Measurements from ENCODE around the gene KCNMA1. TPM values are rescaled to one million over a fixed set of nuclear protein-coding genes. Genes with fewer than 3 reads are reported as not detected.
"Not testable (repeated sequence)": the region's sequence is repeated elsewhere in the genome, so short reads cannot be mapped to it uniquely, and the experiment has no call there.

Gene KCNMA1
- total and polyA plus RNA-seq, 4 donors = 36.2 to 95.0 (median 54.3) TPM

DNA sequence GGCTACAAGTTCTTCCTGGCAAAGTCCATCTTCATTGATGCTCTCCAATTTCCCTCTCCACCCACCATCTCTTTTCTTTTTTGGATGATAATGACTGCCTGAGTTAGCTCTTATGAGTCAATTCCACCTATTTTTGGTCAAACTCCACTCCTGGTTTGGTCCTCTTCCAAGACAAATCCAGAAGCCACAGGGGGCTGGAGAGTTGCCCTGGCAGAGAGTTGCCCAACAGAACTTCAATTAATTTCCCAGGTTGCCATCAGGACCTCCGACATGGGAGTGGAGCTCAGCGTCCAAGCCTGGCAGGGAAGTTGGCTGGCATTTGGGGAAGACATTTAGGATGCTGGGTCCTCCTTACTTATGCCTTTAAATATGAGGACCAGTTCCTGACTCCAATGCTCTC is 29.2 kb upstream of the KCNMA1 start:
- no peak overlapping the region for H3K4me3 ChIP-seq (ENCODE audit: low read depth, low read length)
- no CpG with 5 or more reads among the region's 2 CpGs for WGBS (ENCODE audit: insufficient coverage)
- peaks cover 8% of the 10 kb centered on the region for H3K4me1 ChIP-seq (ENCODE audit: control insufficient read depth, insufficient read depth, low read length)
- H3K36me3 ChIP-seq (ENCODE audit: control insufficient read depth, insufficient read depth, low read length) = no peaks in the 10 kb centered on the region
- H3K27ac ChIP-seq (ENCODE audit: low read depth, low read length) = no peak overlapping the region
- no peaks in the 10 kb centered on the region for H3K9me3 ChIP-seq (ENCODE audit: control insufficient read depth, insufficient read depth, low read length)
- DNase-seq (ENCODE audit: low read depth in 4 of 6, low spot score in 6 of 6) = no peak
- H3K27me3 ChIP-seq (ENCODE audit: control insufficient read depth, insufficient read depth, low read length) = peaks cover 5% of the 10 kb centered on the region

DNA sequence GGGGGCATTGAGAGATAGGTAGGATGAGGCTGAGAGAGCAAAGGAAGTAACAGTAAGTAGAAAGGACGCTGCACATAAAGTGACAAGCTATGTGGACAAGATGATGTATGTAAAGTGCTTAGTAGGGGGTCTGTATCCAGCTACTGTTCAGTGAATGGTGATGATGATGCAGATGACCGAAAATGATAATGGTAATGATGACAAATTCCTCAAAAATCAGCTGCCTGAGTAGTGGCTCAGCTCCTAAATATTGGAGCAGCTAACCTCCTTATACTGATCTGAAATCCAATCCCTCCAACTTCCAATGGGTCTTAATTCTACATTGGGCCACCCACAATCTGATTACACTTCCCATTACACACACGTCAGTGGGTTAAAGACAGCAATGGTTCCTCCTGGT is 27.1 kb upstream of the KCNMA1 start:
- H3K9me3 ChIP-seq (ENCODE audit: control insufficient read depth, insufficient read depth, low read length) = no peaks in the 10 kb centered on the region
- 89% methylated on average over 3 of the region's 3 CpGs for WGBS (ENCODE audit: insufficient coverage)
- no peak overlapping the region for H3K4me3 ChIP-seq (ENCODE audit: low read depth, low read length)
- no peak overlapping the region for H3K27ac ChIP-seq (ENCODE audit: low read depth, low read length)
- H3K4me1 ChIP-seq (ENCODE audit: control insufficient read depth, insufficient read depth, low read length) = peaks cover 9% of the 10 kb centered on the region
- H3K27me3 ChIP-seq (ENCODE audit: control insufficient read depth, insufficient read depth, low read length) = no peaks in the 10 kb centered on the region
- no peak for DNase-seq (ENCODE audit: low read depth in 4 of 6, low spot score in 6 of 6)
- no peaks in the 10 kb centered on the region for H3K36me3 ChIP-seq (ENCODE audit: control insufficient read depth, insufficient read depth, low read length)

DNA sequence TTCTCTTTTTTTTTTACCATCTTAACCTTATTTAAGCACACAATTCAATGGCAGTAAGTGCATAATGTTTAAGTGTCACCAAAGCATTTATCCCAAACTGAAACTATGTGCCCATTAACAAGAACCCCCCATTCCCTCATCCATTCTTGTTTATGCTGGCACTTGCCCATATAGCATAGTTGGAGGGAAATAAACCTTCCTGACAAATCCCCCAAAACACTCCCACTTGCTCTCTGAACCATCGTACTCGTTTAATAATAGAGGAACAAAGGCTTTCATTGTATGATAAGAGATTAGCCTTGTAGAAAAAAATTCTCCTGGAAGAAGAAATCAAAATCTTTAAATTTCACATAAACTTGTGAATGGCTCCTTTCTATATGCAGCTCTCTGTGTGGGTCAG is 26.4 kb upstream of the KCNMA1 start:
- Histone ChIP-seq H3K4me3 (ENCODE audit: low read depth, low read length) (no peak overlapping the region), H3K27me3 (ENCODE audit: control insufficient read depth, insufficient read depth, low read length) (no peaks in the 10 kb centered on the region), H3K27ac (ENCODE audit: low read depth, low read length) (no peak overlapping the region), H3K4me1 (ENCODE audit: control insufficient read depth, insufficient read depth, low read length) (peaks cover 9% of the 10 kb centered on the region), H3K36me3 (ENCODE audit: control insufficient read depth, insufficient read depth, low read length) (no peaks in the 10 kb centered on the region), H3K9me3 (ENCODE audit: control insufficient read depth, insufficient read depth, low read length) (no peaks in the 10 kb centered on the region)
- no peak for DNase-seq (ENCODE audit: low read depth in 4 of 6, low spot score in 6 of 6)
- no CpG with 5 or more reads among the region's 2 CpGs for WGBS (ENCODE audit: insufficient coverage)

DNA sequence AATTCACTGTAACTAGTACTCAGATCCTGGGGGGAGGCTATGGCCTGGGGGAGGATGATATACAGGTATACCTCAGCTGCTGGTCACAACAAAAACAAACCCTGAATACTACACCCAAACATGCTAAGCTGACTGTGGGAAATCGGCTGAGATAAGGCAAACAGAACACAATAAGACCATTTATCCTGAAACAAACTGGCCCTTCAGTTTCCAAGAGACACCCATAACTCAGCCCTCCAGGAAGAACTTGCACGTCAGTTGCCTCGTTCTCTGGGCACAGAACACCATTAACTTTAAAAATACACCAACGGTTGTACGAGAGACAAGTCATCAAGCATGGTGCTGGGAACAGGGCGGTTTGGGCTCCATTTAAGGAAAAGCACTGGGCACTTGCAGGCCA is 24.1 kb upstream of the KCNMA1 start:
- 37% methylated on average over 6 of the region's 6 CpGs for WGBS (ENCODE audit: insufficient coverage)
- no peaks in the 10 kb centered on the region for H3K27me3 ChIP-seq (ENCODE audit: control insufficient read depth, insufficient read depth, low read length)
- no peaks in the 10 kb centered on the region for H3K36me3 ChIP-seq (ENCODE audit: control insufficient read depth, insufficient read depth, low read length)
- no peaks in the 10 kb centered on the region for H3K9me3 ChIP-seq (ENCODE audit: control insufficient read depth, insufficient read depth, low read length)
- DNase-seq (ENCODE audit: low read depth in 4 of 6, low spot score in 6 of 6) = peak in 2 of 6 donors; percentile 31 to 47
- H3K27ac ChIP-seq (ENCODE audit: low read depth, low read length) = no peak overlapping the region
- no peak overlapping the region for H3K4me3 ChIP-seq (ENCODE audit: low read depth, low read length)
- H3K4me1 ChIP-seq (ENCODE audit: control insufficient read depth, insufficient read depth, low read length) = peaks cover 9% of the 10 kb centered on the region

DNA sequence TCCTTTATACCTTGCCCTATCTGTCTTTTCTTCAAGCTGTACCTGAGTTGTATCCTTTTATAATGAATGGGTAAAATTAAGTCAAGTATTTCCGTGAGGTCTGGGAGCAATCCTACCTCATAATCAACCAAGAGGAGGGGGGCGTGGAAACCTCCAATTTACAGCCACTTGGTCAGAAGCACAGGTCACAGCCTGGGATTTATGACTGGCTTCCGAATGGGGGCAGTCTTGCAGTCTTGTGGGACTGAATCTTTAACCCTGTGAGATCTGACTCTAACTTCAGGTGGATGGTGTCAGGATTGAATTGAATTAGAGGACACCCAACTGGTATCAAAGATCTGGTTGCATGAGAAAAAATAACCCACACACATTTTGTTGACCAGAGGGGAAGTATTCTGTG is 23.5 kb upstream of the KCNMA1 start:
- Histone ChIP-seq H3K9me3 (ENCODE audit: control insufficient read depth, insufficient read depth, low read length) (no peaks in the 10 kb centered on the region), H3K27me3 (ENCODE audit: control insufficient read depth, insufficient read depth, low read length) (no peaks in the 10 kb centered on the region), H3K4me1 (ENCODE audit: control insufficient read depth, insufficient read depth, low read length) (peaks cover 9% of the 10 kb centered on the region), H3K4me3 (ENCODE audit: low read depth, low read length) (no peak overlapping the region), H3K27ac (ENCODE audit: low read depth, low read length) (no peak overlapping the region), H3K36me3 (ENCODE audit: control insufficient read depth, insufficient read depth, low read length) (no peaks in the 10 kb centered on the region)
- DNase-seq (ENCODE audit: low read depth in 4 of 6, low spot score in 6 of 6) = no peak
- WGBS (ENCODE audit: insufficient coverage) = 100% methylated on average over 1 of the region's 3 CpGs

DNA sequence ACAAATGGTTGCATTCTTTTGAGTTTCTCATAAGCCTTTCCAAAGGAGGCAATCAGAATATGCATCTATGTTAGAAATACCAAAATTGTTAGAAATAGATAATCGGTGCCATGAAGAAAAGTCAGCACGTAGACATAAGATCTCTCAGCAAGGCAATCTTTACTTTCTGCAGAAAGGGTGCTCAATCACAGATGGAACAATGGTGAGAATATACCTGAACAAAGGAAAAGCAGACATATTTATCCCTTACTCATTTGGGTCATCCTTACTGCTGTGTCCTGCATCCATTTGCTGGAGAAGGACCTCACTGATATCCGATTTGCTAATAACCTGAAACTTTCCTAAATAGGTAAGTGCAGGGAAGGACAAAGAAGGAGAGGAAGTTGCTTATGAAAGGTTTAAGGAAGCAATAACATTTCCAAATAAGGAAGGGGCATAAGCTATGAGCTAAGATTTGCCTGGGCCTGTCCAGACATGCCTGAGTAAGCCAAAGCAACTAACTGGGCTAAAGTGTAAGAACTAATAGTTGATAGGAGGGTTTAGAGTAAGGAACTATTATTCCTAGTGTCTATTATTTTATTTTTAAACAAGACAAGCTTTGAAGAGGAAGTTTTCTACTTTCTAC is 21.6 kb upstream of the KCNMA1 start:
- DNase-seq (ENCODE audit: low read depth in 4 of 6, low spot score in 6 of 6); H3K27me3 ChIP-seq (ENCODE audit: control insufficient read depth, insufficient read depth, low read length); H3K27ac ChIP-seq (ENCODE audit: low read depth, low read length); H3K9me3 ChIP-seq (ENCODE audit: control insufficient read depth, insufficient read depth, low read length); H3K36me3 ChIP-seq (ENCODE audit: control insufficient read depth, insufficient read depth, low read length); H3K4me3 ChIP-seq (ENCODE audit: low read depth, low read length); H3K4me1 ChIP-seq (ENCODE audit: control insufficient read depth, insufficient read depth, low read length): not testable (repeated sequence)
- WGBS (ENCODE audit: insufficient coverage) = 100% methylated on average over 1 of the region's 3 CpGs

DNA sequence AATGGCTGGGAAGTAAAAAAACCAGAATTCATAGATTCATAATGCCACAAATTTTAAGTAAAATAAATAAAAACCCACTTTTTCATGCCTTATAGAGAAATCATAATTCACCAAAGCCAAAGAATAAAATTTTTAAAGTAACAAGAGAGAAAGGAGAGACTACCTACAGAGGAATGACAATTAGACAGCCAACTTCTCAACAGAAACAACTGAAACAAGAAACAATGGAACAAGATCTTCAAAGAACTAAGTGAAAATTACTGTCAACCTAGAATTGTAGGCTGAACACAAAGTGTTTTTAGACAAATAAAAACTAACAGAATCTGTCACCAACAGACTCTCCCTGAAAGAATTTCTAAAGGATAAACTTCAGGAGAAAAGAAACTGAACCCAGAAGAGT is 15.6 kb upstream of the KCNMA1 start:
- Histone ChIP-seq H3K27ac (ENCODE audit: low read depth, low read length) (no peak overlapping the region), H3K9me3 (ENCODE audit: control insufficient read depth, insufficient read depth, low read length) (no peaks in the 10 kb centered on the region), H3K4me1 (ENCODE audit: control insufficient read depth, insufficient read depth, low read length) (no peaks in the 10 kb centered on the region), H3K36me3 (ENCODE audit: control insufficient read depth, insufficient read depth, low read length) (no peaks in the 10 kb centered on the region), H3K27me3 (ENCODE audit: control insufficient read depth, insufficient read depth, low read length) (no peaks in the 10 kb centered on the region), H3K4me3 (ENCODE audit: low read depth, low read length) (no peak overlapping the region)
- DNase-seq (ENCODE audit: low read depth in 4 of 6, low spot score in 6 of 6) = no peak

DNA sequence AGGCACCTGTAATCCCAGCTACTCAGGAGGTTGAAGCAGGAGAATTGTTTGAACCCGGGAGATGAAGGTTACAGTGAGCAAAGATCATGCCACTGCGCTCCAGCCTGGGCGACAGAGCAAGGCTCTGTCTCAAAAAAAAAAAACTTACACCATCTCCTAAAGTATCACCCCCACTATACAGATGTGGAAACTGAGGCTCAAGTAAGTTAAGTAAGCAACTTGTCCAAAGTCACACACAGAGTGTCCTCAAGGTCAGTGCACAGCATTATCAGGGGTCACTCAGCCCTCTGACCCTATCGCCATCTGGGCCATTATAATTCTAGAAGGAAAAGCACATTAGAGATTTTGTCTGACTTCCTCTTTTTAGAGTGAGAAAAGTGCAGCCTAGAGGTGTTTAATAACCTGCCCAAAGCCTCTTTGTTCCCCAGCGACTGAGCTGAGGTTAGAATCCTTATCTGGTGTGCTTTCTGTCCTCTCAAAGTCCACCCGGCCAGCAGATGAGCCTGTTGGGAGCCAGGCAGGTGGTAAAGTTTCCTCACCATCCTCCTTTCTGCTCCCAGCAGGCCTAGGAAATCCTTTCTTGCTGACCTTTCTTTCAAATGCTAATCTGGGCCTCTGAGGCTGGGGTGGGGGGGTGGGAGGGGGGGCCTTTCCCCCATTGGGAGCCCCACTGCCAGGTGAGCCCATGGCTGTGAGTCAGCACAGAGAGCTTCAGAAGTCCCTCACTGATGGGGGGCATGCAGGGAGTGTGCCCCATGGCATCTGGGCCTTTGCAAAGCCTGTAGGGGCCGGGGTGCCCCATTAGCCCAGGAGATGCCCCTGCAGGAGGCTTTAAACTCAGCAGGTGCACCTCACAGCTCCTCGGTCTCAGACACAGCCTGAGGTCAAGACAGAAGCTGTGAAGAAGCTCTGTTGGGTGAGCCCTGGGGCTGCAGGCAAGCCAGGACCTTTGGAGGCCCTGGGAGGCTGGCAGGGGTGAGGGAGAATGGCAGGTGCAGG is 12.0 kb upstream of the KCNMA1 start:
- H3K4me3 ChIP-seq (ENCODE audit: low read depth, low read length) = no peak overlapping the region
- 73% methylated on average over 4 of the region's 8 CpGs for WGBS (ENCODE audit: insufficient coverage)

DNA sequence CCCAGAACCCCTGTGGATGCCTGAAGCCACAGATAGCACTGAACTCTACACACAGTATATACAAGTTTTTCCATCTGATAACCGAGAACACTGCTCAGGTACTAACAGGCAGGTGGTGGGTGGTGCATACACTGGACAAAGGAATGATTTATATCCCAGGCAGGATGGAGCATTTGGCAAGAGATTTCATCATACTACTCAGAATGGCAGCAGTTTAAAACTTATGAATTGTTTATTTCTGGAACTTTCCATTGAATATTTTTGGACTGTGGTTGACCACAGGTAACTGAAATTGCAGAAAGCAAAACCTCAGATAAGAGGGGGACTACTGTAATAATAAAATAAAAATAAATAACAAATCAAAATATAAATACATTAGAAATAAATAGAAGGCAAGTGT is 10.9 kb upstream of the KCNMA1 start:
- no peak for DNase-seq (ENCODE audit: low read depth in 4 of 6, low spot score in 6 of 6)
- H3K27ac ChIP-seq (ENCODE audit: low read depth, low read length) = no peak overlapping the region
- no peak overlapping the region for H3K4me3 ChIP-seq (ENCODE audit: low read depth, low read length)
- WGBS (ENCODE audit: insufficient coverage) = no CpG with 5 or more reads among the region's 1 CpG
- no peaks in the 10 kb centered on the region for H3K27me3 ChIP-seq (ENCODE audit: control insufficient read depth, insufficient read depth, low read length)
- H3K9me3 ChIP-seq (ENCODE audit: control insufficient read depth, insufficient read depth, low read length) = no peaks in the 10 kb centered on the region
- no peaks in the 10 kb centered on the region for H3K4me1 ChIP-seq (ENCODE audit: control insufficient read depth, insufficient read depth, low read length)
- H3K36me3 ChIP-seq (ENCODE audit: control insufficient read depth, insufficient read depth, low read length) = no peaks in the 10 kb centered on the region

More for the DNA sequence above, 12.0 kb upstream of the KCNMA1 start:
- H3K4me1 ChIP-seq (ENCODE audit: control insufficient read depth, insufficient read depth, low read length) = no peaks in the 10 kb centered on the region
- no peaks in the 10 kb centered on the region for H3K9me3 ChIP-seq (ENCODE audit: control insufficient read depth, insufficient read depth, low read length)
- no peak overlapping the region for H3K27ac ChIP-seq (ENCODE audit: low read depth, low read length)
- no peak for DNase-seq (ENCODE audit: low read depth in 4 of 6, low spot score in 6 of 6)
- H3K36me3 ChIP-seq (ENCODE audit: control insufficient read depth, insufficient read depth, low read length) = no peaks in the 10 kb centered on the region
- no peaks in the 10 kb centered on the region for H3K27me3 ChIP-seq (ENCODE audit: control insufficient read depth, insufficient read depth, low read length)

Data from spinal cord (tissue), 10 donors.